GM06990 (cell line): ENCODE data around the gene FANCF.

Experiments
- DNase-seq: peaks from one replicate; pipeline ENCODE4 v3.0.0-alpha.2; 2011; ENCODE audit not compliant: insufficient read length; ENCODE audit errors: extremely low read depth
- H3K27me3 ChIP-seq: replicated peaks from 2 replicates; pipeline ENCODE4 v1.6.0; 2011; ENCODE audit warnings: low read length; ENCODE audit not compliant: control insufficient read depth, insufficient read depth
- H3K36me3 ChIP-seq: 2 replicates; pipeline ENCODE4 v1.5.1; 2011; ENCODE audit warnings: low read length; ENCODE audit not compliant: control insufficient read depth, insufficient read depth
- H3K4me3 ChIP-seq: replicated peaks from 2 replicates; pipeline ENCODE4 v1.5.1; 2011; ENCODE audit warnings: low read depth, mild to moderate bottlenecking, control low read depth, low read length
- TF ChIP-seq, protein P1 (sequence below): IDR thresholded peaks from 2 replicates; pipeline ENCODE4 v1.5.1; 2011; ENCODE audit warnings: low read length, control low read depth, mild to moderate bottlenecking, inconsistent platforms; ENCODE audit not compliant: insufficient read depth, poor library complexity, severe bottlenecking

The FANCF gene

GRCh38 chr11:22603933-22604332 is 21.7 kb downstream of the FANCF start:
- no peak overlapping the region for H3K4me3 ChIP-seq
- TF ChIP-seq, protein P1, sequence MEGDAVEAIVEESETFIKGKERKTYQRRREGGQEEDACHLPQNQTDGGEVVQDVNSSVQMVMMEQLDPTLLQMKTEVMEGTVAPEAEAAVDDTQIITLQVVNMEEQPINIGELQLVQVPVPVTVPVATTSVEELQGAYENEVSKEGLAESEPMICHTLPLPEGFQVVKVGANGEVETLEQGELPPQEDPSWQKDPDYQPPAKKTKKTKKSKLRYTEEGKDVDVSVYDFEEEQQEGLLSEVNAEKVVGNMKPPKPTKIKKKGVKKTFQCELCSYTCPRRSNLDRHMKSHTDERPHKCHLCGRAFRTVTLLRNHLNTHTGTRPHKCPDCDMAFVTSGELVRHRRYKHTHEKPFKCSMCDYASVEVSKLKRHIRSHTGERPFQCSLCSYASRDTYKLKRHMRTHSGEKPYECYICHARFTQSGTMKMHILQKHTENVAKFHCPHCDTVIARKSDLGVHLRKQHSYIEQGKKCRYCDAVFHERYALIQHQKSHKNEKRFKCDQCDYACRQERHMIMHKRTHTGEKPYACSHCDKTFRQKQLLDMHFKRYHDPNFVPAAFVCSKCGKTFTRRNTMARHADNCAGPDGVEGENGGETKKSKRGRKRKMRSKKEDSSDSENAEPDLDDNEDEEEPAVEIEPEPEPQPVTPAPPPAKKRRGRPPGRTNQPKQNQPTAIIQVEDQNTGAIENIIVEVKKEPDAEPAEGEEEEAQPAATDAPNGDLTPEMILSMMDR: no peak
- no peak for DNase-seq
- no peaks in the 10 kb centered on the region for H3K27me3 ChIP-seq
- no peaks in the 10 kb centered on the region for H3K36me3 ChIP-seq

DNA sequence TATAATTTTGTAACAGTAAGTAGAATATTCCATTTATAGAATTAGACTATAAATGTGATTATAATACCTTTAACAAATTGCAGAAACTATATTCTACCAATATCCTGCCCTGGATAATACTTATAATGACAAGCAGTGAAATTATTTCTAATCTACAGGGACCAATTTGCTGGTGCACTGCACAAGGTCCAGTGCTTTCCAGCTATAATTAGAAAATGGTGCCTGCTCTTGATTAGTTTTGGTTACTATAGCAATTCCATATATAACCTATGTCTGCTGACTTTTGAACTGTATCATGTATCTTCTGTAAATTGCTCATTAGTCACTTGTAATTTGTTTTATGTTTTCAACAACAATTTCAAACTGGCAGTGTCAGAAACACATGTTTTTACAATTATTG is 23.1 kb downstream of the FANCF start:
- Histone ChIP-seq H3K4me3 (no peak overlapping the region), H3K27me3 (no peaks in the 10 kb centered on the region), H3K36me3 (no peaks in the 10 kb centered on the region)
- TF ChIP-seq, protein P1: no peak
- no peak for DNase-seq

DNA sequence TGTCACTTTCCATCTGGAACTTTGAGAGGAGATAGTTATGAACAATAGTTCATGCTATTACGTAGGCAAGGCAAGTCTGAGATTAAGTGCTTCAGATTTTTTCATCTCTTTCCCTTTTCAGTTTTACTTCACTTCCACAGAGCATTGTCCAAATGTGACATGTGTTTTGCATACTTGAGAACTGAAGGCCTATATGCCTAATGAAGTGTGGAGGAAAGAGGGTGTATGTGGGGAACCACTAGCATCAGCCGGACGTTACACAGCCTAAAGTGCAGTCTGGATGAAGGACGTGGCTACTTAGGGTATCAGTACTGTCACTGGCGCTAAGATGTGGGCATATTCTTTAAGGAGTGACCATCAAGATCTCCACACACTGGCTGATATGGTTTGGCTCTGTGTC is 26.2 kb downstream of the FANCF start:
- TF ChIP-seq, protein P1: no peak
- Histone ChIP-seq H3K27me3 (no peaks in the 10 kb centered on the region), H3K4me3 (no peak overlapping the region), H3K36me3 (no peaks in the 10 kb centered on the region)
- no peak for DNase-seq

- DNase-seq: no peak
- H3K27me3 ChIP-seq: no peaks in the 10 kb centered on the region
- no peaks in the 10 kb centered on the region for H3K36me3 ChIP-seq
- TF ChIP-seq, protein P1: no peak
- H3K4me3 ChIP-seq: no peak overlapping the region
Measured at GRCh38 chr11:22597062-22597461, 28.6 kb downstream of the FANCF start.

DNA sequence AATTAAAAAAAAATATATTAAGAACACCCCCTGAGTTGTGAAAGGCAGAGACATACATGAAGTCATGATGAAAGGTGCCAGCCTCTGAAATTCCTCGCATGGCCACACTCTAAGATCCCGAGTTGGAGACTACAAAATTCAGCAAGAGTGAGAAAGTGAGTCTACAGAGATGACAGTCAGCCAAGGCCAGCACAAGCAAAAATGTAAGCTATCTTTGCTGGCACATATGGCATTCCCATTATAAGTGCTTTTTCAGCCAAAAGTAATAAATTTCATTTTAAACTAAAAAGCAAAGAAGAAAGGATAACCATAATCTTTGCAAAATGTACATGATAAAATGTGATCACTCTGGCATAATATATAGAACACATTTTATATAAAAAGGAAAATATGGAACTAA is 40.6 kb downstream of the FANCF start:
- TF ChIP-seq, protein P1: no peak

GRCh38 chr11:22583963-22584492 is 41.6 kb downstream of the FANCF start:
- Histone ChIP-seq H3K36me3 (no peaks in the 10 kb centered on the region), H3K27me3 (no peaks in the 10 kb centered on the region), H3K4me3 (no peak overlapping the region)
- TF ChIP-seq, protein P1: no peak
- no peak for DNase-seq

More for the DNA sequence above, 40.6 kb downstream of the FANCF start:
- no peaks in the 10 kb centered on the region for H3K27me3 ChIP-seq
- no peak overlapping the region for H3K4me3 ChIP-seq
- DNase-seq: no peak
- H3K36me3 ChIP-seq: no peaks in the 10 kb centered on the region
